SH-SY5Y (cell line): ENCODE data around the gene DYNC2H1.

Experiments used
- GATA2 ChIP-seq: IDR thresholded peaks from 2 replicates; pipeline ENCODE4 v1.6.1; 2011; ENCODE audit warnings: mild to moderate bottlenecking, low read depth, low read length
- GATA3 ChIP-seq: IDR thresholded peaks from 2 replicates; pipeline ENCODE4 v1.6.1; 2011; ENCODE audit warnings: low read depth, mild to moderate bottlenecking, low read length, moderate library complexity

Gene DYNC2H1

GRCh38 chr11:103464420-103464819 lies 355.2 kb downstream of the DYNC2H1 start:
- TF ChIP-seq GATA2 (no peak), GATA3 (no peak)

- no peak for TF ChIP-seq GATA2
- TF ChIP-seq GATA3, result no peak
Observed at GRCh38 chr11:103465555-103466140, 356.4 kb downstream of the DYNC2H1 start.

GRCh38 chr11:103471546-103471945 lies 362.3 kb downstream of the DYNC2H1 start:
- TF ChIP-seq GATA2 (peak; percentile 12; the same call in 1 of the 2 replicates), GATA3 (peak; percentile 62; the same call in 1 of the 2 replicates)

GRCh38 chr11:103476874-103477273 lies 367.6 kb downstream of the DYNC2H1 start:
- TF ChIP-seq GATA3 (no peak), GATA2 (no peak)

- TF ChIP-seq GATA3 (no peak), GATA2 (no peak)
Observed at GRCh38 chr11:103480421-103480820, 371.2 kb downstream of the DYNC2H1 start.

- TF ChIP-seq GATA2, result no peak
- no peak for TF ChIP-seq GATA3
Observed at GRCh38 chr11:103483996-103484395, 374.8 kb downstream of the DYNC2H1 start.

GRCh38 chr11:103484545-103484944 lies 375.3 kb downstream of the DYNC2H1 start:
- TF ChIP-seq GATA3 (no peak), GATA2 (no peak)

GRCh38 chr11:103486604-103487003 lies 377.4 kb downstream of the DYNC2H1 start:
- TF ChIP-seq GATA2, result no peak
- no peak for TF ChIP-seq GATA3

GRCh38 chr11:103487113-103487512 lies 377.9 kb downstream of the DYNC2H1 start:
- no peak for TF ChIP-seq GATA2
- no peak for TF ChIP-seq GATA3

- TF ChIP-seq GATA2 (no peak), GATA3 (no peak)
Observed at GRCh38 chr11:103488031-103488461, 378.8 kb downstream of the DYNC2H1 start.

- TF ChIP-seq GATA2 (no peak), GATA3 (no peak)
Observed at GRCh38 chr11:103488579-103488978, 379.4 kb downstream of the DYNC2H1 start.

GRCh38 chr11:103491777-103492176 lies 382.6 kb downstream of the DYNC2H1 start:
- no peak for TF ChIP-seq GATA2
- TF ChIP-seq GATA3, result no peak

GRCh38 chr11:103494491-103494890 lies 385.3 kb downstream of the DYNC2H1 start:
- TF ChIP-seq GATA2 (no peak), GATA3 (no peak)

GRCh38 chr11:103497268-103497667 lies 388.0 kb downstream of the DYNC2H1 start:
- TF ChIP-seq GATA2, result no peak
- no peak for TF ChIP-seq GATA3

- no peak for TF ChIP-seq GATA3
- no peak for TF ChIP-seq GATA2
Observed at GRCh38 chr11:103499710-103500340, 390.6 kb downstream of the DYNC2H1 start.
